Measurements from ENCODE around the gene LCOR. TPM values are rescaled to one million over a fixed set of nuclear protein-coding genes. Genes with fewer than 3 reads are reported as not detected.
"Not testable (repeated sequence)": the region's sequence is repeated elsewhere in the genome, so short reads cannot be mapped to it uniquely, and the experiment has no call there.

Gene LCOR
- polyA plus RNA-seq, result 19.8 TPM

DNA sequence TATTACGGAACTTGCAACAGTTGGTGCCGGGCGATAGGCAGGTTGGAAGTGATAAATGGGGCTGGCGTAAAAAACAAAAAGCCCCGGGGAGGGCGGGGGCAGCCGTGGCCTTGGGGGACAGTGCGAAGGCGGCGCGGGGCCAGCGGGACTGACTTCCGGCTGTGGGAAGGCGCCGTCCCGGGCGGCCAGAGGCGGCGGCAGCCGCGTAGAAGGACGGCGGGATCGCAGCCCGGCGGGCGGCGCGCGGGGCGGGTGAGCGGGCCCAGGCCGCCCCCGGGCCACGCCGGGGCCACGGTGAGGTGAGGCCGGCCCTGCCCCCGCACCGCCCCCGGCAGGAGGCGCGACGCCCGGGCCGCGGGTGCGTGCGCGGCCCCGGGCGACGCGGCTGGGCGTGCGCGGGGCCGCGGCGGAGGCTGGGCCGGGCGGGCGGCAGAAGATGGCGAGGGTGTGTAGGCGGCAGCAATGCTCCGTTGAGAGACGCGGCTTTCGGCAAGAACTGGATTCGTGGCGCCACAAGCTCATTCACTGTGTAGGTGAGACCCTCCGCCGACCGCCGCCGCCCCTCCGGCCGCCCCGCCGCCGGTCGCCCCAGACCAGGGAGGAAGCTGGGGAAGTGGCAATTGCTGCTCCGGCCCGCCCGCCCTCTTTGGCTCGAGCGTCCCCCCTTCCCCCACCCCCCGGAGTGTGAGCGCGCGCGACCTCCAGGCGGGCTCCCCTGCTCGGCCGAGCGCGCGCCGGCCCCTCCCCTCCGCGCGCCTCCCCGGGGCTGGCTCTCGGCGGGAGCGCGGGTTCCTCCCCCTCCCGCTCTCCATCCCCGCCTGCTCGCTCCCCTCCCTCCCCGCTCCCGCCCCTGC is at the start of gene LCOR:
Gene LCOR, plus strand, starts transcription at position 432 of the 854 bp plus-strand sequence. CDS start 116,760 bp downstream, outside the sequence.
- Mint-ChIP-seq H3K4me1 (peaks cover 37 to 41% (median 39%) of the 10 kb centered on the region in 3 donors), H3K4me3 (peak within 1 kb of the TSS; percentile 89 to 96 (median 95)), H3K9me3 (no peaks in the 10 kb centered on the region), H3K27me3 (no peaks in the 10 kb centered on the region), H3K36me3 (no peaks in the 10 kb centered on the region), H3K27ac (peak within 1 kb of the TSS; percentile 96 to 99 (median 98))

DNA sequence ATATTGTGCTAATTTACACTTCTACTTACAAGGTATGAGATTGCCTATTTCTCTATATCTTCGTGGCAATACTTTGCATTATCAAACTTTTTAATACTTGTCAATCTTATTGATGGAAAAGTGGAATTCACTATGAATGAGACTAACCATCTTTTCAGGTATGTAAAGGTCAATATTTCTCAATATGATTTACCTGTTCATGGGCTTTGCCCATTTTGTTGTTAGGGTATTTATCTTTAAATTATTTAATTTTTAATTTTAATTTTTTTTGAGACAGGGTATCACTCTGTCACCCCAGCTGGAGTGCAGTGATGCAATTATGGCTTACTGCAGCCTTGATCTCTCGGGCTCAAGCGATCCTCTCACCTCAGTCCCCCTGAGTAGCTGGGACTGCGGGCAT is 47.8 kb upstream of the LCOR start:
- Mint-ChIP-seq H3K4me3 (peak overlapping the region in 1 of 4 donors; percentile 8), H3K27me3 (no peaks in the 10 kb centered on the region)

DNA sequence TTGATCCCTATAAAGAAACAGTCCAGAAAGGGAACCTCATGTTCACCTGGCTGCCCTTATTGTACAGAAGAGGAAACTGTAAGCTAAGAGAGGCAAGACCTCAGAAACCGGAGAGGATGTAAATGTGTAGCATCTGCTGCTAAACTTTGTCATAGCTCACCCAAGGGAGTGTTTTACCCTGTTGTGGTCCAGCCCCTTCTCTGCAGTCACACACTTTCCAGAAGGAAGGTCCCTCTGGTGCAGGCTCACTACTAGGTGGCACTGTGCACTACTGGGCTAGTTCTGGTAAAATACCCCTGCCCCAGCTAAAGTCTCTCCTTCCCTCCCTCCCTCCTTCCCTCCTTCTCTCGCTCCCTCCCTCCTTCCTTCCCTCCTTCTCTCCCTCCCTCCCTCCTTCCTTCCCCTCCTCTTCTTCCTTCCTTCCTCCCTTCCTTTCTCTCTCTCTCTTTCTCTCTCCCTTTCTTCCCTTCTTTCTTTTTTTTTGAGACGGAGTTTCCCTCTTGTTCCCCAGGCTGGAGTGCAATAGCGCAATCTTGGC is 42.5 kb upstream of the LCOR start:
- Mint-ChIP-seq H3K9me3 (no peaks in the 10 kb centered on the region), H3K4me3 (peak overlapping the region in 3 of 4 donors; percentile 58 to 84 (median 80)), H3K27me3 (no peaks in the 10 kb centered on the region), H3K4me1 (peaks cover 10 to 16% (median 11%) of the 10 kb centered on the region in 3 donors), H3K36me3 (no peaks in the 10 kb centered on the region), H3K27ac (peak overlapping the region; percentile 13 to 88 (median 73))

More for the DNA sequence above, 47.8 kb upstream of the LCOR start:
- Mint-ChIP-seq H3K27ac (no peak overlapping the region), H3K9me3 (no peaks in the 10 kb centered on the region), H3K36me3 (peaks cover 2% of the 10 kb centered on the region), H3K4me1 (peaks cover 6 to 12% (median 7%) of the 10 kb centered on the region in 3 donors)

DNA sequence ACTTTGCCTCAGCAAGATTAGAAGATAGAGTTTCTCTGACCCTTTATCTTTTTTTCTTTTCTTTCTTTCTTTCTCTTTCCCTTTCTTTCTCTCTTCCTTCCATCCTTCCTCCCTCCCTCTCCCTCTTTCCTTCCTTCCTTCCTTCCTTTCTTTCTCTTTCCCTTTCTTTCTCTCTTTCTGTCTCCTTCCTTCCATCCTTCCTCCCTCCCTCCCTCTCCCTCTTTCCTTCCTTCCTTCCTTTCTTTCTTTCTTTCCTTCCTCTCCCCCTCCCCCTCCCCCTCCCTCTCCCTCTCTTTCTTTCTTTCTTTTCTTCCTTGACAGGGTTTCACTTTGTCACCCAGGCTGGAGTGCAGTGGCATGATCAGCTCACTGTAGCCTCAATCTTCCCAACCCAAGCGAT is 40.2 kb upstream of the LCOR start:
- H3K27ac Mint-ChIP-seq, result no peak overlapping the region
- H3K36me3 Mint-ChIP-seq, result no peaks in the 10 kb centered on the region
- H3K9me3 Mint-ChIP-seq, result no peaks in the 10 kb centered on the region
- peaks cover under 1% of the 10 kb centered on the region for H3K27me3 Mint-ChIP-seq
- H3K4me3 Mint-ChIP-seq, result no peak overlapping the region
- H3K4me1 Mint-ChIP-seq, result peaks cover 9 to 16% (median 10%) of the 10 kb centered on the region in 3 donors

DNA sequence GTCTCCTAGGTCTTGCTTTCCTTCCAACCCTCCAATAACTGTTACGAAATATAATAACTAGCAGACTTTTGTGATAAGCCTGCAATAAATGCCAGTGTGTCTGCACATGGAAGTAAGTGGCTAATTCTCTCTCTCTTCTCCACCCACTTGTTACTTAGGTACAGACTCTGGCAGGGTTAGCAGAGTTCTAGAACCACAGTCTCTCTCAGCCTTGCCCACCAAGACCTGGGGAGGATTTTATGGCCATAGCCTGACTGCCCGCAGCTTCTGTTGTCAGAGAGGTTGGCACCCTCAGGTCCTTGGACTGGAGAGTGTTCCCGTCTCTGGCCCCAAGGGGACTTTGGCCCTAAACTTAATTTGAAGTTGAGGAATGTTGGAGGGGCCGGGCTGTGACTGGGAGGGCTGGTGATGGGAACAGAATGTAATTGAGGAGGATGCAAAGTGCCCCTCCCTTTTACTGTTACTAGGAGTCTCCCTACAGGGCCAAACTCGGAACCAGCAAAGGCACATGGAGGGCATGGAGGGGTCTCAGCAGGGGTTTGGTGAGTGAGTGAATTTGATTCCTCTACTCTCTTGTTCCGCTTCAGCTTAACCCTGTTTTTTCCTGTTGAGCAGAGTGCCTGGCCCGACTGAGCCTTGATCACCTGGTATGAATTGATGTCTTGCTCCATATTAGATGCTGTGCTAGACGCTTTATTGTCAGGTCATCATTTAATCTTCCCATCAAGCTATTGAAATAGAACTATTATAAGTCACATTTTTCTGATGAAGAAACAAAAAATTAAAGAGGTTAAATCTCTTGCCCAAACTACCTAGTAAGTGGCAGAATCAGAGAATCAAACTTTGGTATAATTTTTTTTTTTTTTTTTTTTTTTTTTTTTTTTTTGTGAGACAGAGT is 37.0 kb upstream of the LCOR start:
- H3K4me3 Mint-ChIP-seq, result no peak overlapping the region
- no peaks in the 10 kb centered on the region for H3K9me3 Mint-ChIP-seq
- no peaks in the 10 kb centered on the region for H3K36me3 Mint-ChIP-seq
- peaks cover 0 to 9% (median 3%) of the 10 kb centered on the region in 3 donors for H3K4me1 Mint-ChIP-seq
- H3K27me3 Mint-ChIP-seq, result peaks cover 2% of the 10 kb centered on the region
- peak overlapping the region in 1 of 3 donors; percentile 82 for H3K27ac Mint-ChIP-seq

DNA sequence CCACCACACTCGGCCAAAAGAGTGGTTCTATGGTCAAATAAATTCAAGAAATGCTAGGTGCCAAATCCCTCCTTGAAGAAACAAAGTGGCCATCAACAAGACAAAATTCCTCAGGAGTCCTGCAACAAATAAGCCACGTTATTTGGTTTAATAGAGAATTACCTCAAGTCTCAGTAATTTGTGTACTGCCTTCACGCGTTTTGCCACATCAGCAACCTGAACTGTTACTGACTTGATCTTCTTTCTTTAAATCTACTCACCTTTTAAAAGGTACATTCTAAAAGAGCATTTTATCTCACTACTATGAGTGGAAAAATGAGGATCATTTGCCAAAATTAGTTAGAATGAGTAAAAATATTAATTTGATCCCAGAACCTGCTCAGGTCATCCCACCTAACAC is 34.6 kb upstream of the LCOR start:
- peaks cover 2% of the 10 kb centered on the region for H3K27me3 Mint-ChIP-seq
- H3K4me3 Mint-ChIP-seq, result no peak overlapping the region
- H3K9me3 Mint-ChIP-seq, result no peaks in the 10 kb centered on the region
- no peak overlapping the region for H3K27ac Mint-ChIP-seq
- H3K4me1 Mint-ChIP-seq, result peaks cover 0 to 4% (median 0%) of the 10 kb centered on the region in 3 donors
- no peaks in the 10 kb centered on the region for H3K36me3 Mint-ChIP-seq

DNA sequence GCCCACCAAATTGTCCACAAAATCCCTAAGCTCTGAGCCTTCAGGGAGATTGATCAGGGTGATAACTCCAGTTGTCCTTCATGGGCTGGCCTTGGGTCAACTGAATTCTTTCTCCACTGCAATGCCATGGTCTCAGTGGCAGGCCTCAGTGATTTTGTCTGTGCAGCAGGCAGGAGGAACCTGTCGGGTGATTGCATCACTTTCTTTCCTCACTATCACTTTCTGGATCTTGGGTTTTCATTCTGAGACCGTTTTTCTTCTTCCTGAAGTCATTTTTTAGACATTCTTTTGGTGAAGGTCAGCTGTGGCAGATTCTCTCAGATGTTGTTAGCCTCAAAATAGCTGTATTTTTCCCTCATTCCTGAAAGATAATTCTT is 28.8 kb upstream of the LCOR start:
- peaks cover 0 to 4% (median 3%) of the 10 kb centered on the region in 3 donors for H3K9me3 Mint-ChIP-seq
- H3K27ac Mint-ChIP-seq, result no peak overlapping the region
- H3K27me3 Mint-ChIP-seq, result peaks cover 3% of the 10 kb centered on the region
- H3K36me3 Mint-ChIP-seq, result peaks cover 7% of the 10 kb centered on the region
- H3K4me3 Mint-ChIP-seq, result peak overlapping the region in 1 of 4 donors; percentile 55
- H3K4me1 Mint-ChIP-seq, result peaks cover 0 to 4% (median 0%) of the 10 kb centered on the region in 3 donors

DNA sequence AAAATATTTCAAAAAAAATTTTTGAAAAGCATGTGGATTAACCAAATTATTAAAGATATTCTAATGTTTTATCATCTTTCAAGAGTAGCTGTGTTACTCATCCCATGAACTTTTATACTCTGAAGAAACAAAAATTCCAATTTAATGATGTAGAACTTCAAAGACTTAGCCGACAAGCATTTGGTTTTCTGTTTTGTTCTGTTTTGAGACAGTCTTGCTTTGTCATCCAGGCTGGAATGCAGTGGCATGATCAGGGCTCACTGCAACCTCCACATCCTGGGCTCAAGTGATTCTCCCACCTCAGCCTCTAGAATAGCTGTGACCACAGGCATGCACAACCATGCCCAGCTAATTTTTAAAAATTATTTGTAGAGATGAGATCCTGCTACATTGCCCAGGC is 17.8 kb upstream of the LCOR start:
- Mint-ChIP-seq H3K4me1 (peaks cover 0 to 1% (median 0%) of the 10 kb centered on the region in 3 donors), H3K27ac (no peak overlapping the region), H3K4me3 (no peak overlapping the region), H3K27me3 (no peaks in the 10 kb centered on the region), H3K9me3 (no peaks in the 10 kb centered on the region), H3K36me3 (no peaks in the 10 kb centered on the region)

DNA sequence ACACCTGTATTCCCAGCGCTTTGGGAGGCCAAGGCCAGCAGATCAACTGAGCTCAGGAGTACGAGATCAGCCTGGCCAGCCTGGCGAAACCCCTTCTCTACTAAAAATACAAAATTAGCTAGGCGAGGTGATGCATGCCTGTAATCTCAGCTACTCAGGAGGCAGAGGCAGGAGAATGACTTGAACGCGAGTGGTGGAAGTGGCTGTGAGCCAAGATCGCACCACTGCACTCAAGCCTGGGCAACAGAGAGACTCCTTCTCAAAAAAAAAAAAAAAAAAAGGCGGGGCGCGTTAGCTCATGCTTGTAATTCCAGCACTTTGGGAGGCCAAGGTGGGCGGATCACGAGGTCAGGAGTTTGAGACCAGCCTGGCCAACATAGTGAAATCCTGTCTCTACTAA is 13.1 kb upstream of the LCOR start:
- not testable (repeated sequence) for H3K27ac Mint-ChIP-seq, H3K4me1 Mint-ChIP-seq, H3K9me3 Mint-ChIP-seq, H3K27me3 Mint-ChIP-seq, H3K36me3 Mint-ChIP-seq, H3K4me3 Mint-ChIP-seq

DNA sequence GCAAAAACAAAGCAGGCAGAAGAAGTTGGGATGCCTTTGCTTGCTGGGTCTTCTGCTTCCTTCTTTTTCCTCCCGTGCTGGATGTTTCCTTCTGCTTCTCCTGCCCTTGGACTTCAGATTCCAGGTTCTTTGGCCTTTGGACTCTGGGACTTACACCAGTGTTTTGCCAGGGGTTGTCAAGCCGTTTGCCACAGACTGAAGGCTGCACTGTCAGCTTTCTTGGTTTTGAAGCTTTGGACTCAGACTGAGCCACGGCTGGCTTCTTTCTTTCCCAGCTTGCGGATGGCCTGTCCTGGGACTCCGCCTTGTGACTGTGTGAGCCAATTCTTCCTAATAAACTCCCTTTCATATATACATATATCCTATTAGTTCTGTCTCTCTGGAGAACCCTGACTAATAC is 11.3 kb upstream of the LCOR start:
- Mint-ChIP-seq H3K9me3 (no peaks in the 10 kb centered on the region), H3K4me3 (no peak overlapping the region), H3K4me1 (peaks cover 0 to 2% (median 0%) of the 10 kb centered on the region in 3 donors), H3K27me3 (no peaks in the 10 kb centered on the region), H3K36me3 (no peaks in the 10 kb centered on the region), H3K27ac (no peak overlapping the region)

DNA sequence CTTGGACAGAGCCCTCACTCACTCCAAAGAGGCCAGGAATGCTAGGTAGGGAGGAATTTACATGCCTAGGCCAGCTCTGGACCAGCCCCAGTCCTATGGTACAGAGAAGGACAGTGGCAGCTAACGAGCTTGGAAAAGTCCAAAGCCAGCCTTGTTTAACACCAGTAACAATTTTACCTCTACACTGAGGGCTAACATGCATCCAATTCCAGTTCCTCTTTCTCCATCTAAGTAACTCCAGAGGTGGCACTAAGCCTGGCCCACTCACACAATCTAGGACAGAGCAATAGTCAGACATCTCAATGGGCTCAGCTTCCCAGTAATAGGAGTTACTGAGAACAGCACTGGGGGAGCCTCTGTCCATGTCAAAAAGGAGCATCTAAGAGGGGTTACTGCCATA is 5.7 kb upstream of the LCOR start:
- H3K27me3 Mint-ChIP-seq, result no peaks in the 10 kb centered on the region
- no peak overlapping the region for H3K4me3 Mint-ChIP-seq
- H3K9me3 Mint-ChIP-seq, result no peaks in the 10 kb centered on the region
- peak overlapping the region in 1 of 3 donors; percentile 10 for H3K27ac Mint-ChIP-seq
- H3K4me1 Mint-ChIP-seq, result peaks cover 10 to 13% (median 10%) of the 10 kb centered on the region in 3 donors
- no peaks in the 10 kb centered on the region for H3K36me3 Mint-ChIP-seq

DNA sequence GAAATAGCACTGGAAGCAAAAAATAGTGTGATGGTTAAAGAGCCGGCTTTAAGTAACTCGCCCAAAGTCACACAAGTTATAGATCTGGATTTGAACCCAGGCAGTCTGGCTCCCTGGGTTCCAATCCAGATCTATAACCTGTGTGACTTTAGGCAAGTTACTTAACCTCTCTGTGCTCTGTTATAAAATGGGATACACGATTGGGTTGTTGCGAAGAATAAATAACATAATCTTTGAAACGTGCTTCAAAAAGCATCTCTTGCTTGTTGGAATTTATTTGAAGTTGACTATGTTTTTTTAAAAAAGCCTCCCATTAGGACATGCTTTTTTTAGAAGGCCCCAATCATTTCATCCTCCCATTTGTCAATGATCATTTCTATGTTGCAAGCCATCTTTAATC is 3.5 kb upstream of the LCOR start:
- peak overlapping the region in 2 of 3 donors; percentile 23 to 43 for H3K27ac Mint-ChIP-seq

DNA sequence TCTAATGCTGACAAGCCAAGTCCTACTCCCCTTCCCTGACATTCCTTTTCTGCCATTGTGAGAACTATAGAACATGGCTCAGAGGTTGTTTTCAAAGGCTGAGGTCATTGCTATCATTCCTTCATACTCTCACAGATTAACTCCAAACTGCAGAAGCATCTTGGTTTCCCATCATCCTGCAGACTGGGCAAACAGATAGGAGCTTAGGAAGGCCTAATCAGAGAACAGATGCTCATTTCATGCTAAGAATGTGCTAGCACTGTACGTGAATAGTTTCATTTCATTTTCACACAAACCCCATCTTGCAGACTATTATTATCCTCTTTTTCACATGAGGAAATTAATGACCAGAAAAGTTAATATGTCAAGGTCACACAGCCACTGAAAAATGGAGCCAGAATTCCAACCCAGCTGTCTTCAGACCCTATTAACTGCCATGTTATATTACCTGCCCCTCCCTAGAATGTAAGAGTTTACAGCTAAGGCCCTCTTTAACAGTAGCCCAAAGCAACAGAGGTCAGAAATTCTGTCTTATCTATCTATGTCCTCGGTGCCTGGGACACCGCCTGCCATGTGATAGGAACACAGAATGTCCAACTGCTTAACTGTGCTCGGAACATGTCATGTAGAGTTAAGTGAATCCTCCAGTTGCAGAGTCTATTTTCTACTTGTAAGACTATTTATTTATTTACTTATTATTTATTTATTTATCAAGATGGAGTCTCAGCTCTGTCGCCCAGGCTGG is 2.9 kb upstream of the LCOR start:
- Mint-ChIP-seq H3K36me3 (no peaks in the 10 kb centered on the region), H3K27ac (peak overlapping the region in 2 of 3 donors; percentile 23 to 43), H3K4me1 (peaks cover 18 to 24% (median 20%) of the 10 kb centered on the region in 3 donors), H3K4me3 (peak overlapping the region in 1 of 4 donors; percentile 28), H3K9me3 (no peaks in the 10 kb centered on the region), H3K27me3 (no peaks in the 10 kb centered on the region)

More for the DNA sequence above, 3.5 kb upstream of the LCOR start:
- no peaks in the 10 kb centered on the region for H3K36me3 Mint-ChIP-seq
- H3K9me3 Mint-ChIP-seq, result no peaks in the 10 kb centered on the region
- H3K4me3 Mint-ChIP-seq, result peak overlapping the region in 1 of 4 donors; percentile 28
- peaks cover 13 to 18% (median 15%) of the 10 kb centered on the region in 3 donors for H3K4me1 Mint-ChIP-seq
- H3K27me3 Mint-ChIP-seq, result no peaks in the 10 kb centered on the region

DNA sequence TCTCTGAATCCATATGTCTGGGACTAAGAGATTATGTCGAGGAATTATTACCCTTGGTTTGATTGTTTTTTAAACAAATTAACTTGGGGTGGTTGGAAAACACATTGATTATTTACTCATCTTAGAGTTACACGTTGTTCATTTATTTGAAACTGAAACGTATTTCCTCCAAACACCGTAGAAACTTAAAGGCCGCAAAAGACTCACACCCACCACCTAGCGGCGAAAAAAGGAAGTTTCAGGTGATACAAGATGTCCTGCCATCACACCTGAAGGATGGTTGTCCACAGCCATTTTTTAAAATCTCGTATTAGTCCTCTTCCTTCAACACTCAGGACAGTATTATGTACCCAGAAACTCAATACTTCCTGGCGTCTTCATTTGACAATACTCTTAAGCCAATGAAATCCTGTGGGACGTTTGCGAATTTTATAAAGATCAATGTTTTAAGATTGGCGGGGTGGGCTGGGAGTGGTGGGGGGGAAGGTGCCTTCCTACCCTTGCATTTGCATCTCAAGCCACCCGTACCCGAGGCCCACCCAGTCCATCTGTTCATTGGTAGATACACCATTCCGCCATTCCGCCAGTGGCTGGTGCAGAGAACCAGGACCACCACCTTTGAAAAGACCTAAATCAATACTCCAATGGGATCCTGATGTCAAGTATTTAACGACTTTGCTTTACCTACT is 1.4 kb upstream of the LCOR start:
- H3K4me3 Mint-ChIP-seq, result peak overlapping the region; percentile 78 to 94 (median 88)
- peak overlapping the region; percentile 95 to 99 (median 96) for H3K27ac Mint-ChIP-seq
- H3K36me3 Mint-ChIP-seq, result no peaks in the 10 kb centered on the region
- H3K4me1 Mint-ChIP-seq, result peaks cover 26 to 30% (median 27%) of the 10 kb centered on the region in 3 donors
- H3K9me3 Mint-ChIP-seq, result no peaks in the 10 kb centered on the region
- no peaks in the 10 kb centered on the region for H3K27me3 Mint-ChIP-seq

Measured in IgD-negative memory B cell (primary cell).